NCI-H774 (cell line): ENCODE results near the gene PLPP3.

Source experiments
- DNase-seq: peaks from one replicate; lab custom pipeline; 2025; lab: John Stamatoyannopoulos, UW

PLPP3 gene

GRCh38 chr1:56495538-56495937 lies 83.8 kb downstream of the PLPP3 start:
- DNase-seq, result no peak

DNA sequence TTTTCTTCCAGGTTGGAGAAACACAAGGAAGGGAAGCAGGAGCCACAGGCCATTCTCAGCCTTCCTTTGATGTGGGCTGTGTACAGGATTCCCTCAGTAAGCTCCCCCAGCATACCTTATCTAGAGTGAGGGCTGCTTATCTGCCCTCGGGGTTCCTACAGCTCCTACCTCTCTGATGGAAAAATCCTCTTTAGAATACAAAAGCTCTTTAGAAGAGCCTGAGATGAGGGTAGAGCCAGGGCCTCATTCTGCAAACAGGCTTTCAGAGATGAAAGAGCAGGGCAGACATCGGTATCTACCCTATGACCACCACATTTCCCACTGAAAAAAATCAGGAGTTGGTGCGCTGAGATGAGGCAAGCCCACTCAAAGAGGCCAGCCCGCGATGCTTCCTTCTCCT lies 85.1 kb downstream of the PLPP3 start:
- DNase-seq, result no peak

- DNase-seq, result no peak
These were observed 85.5 kb downstream of the PLPP3 start for GRCh38 chr1:56493826-56494225.

GRCh38 chr1:56491441-56491840 lies 87.9 kb downstream of the PLPP3 start:
- DNase-seq, result no peak

DNA sequence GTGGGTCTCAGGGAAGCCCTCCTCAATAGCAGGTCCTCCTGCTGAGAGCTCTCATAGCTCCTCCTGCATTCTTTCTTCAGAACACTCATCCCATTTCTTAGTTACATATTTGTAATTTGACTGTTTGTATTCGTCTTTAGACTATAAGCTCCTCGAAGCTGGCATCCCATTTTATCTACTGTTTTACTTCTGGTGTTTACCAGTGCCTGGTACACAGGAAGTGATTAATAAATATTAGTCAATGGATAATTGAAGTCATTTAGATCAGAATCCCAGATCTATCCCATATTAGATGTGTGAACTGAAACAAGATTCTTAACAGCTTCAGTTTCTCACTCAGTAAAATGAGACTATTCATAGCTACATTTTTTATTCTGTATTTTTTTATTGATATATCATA lies 88.7 kb downstream of the PLPP3 start:
- no peak for DNase-seq

GRCh38 chr1:56489695-56490094 lies 89.7 kb downstream of the PLPP3 start:
- DNase-seq, result no peak

DNA sequence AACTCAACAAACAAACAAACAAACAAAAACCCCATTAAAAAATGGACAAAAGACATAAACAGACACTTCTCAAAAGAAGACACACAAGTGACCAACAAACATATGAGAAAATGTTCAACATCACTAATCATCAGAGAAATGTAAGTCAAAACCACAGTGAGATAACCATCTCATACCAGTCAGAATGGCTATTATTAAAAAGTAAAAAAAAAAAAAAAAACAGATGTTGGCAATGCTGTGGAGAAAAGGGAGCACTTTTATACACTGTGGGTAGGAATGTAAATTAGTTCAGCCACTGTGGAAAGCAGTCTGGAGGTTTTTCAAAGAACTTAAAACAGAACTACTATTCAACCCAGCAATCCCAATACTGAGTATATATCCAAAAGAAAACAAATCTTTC lies 94.7 kb downstream of the PLPP3 start:
- DNase-seq, result no peak

- DNase-seq, result no peak
These were observed 96.3 kb downstream of the PLPP3 start for GRCh38 chr1:56483104-56483503.

DNA sequence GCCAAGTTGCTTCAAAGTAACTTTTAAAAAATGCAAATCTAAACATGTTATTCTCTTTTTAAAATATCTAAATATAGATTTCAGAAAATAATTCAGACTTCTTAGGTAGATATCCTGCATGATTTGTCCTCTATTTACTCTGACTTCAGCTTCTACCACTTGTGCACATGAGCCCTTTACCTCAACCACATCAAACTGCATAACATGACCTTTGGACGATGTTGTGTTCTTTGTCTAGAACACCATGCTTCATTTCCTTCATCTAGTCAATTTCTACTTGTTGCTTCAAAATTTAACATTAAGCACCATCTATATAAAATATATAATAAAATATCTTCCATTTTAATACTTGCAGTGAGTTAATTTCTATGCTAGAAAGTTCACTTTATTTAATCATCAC lies 96.9 kb downstream of the PLPP3 start:
- DNase-seq, result no peak

GRCh38 chr1:56481140-56481694 lies 98.1 kb downstream of the PLPP3 start:
- DNase-seq, result no peak

DNA sequence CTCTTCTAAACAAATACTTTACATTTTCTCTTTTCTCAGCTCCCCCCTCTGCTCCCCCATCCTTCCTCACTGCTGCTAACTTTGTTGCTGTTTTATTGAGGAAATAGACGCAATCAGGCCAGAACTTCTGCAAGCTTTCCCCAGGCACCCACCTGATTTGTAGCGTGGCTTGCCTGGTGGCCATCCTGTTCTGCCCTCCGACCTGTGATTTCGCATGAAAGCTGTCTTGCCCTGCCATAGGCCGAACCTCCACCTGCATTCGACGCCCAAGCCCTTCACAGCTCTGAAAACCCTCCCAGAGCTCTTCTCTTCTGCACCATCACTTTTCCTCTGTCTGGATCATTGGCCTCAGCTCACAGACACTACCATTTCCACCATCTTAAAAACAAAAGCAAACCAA lies 100.6 kb downstream of the PLPP3 start:
- no peak for DNase-seq

DNA sequence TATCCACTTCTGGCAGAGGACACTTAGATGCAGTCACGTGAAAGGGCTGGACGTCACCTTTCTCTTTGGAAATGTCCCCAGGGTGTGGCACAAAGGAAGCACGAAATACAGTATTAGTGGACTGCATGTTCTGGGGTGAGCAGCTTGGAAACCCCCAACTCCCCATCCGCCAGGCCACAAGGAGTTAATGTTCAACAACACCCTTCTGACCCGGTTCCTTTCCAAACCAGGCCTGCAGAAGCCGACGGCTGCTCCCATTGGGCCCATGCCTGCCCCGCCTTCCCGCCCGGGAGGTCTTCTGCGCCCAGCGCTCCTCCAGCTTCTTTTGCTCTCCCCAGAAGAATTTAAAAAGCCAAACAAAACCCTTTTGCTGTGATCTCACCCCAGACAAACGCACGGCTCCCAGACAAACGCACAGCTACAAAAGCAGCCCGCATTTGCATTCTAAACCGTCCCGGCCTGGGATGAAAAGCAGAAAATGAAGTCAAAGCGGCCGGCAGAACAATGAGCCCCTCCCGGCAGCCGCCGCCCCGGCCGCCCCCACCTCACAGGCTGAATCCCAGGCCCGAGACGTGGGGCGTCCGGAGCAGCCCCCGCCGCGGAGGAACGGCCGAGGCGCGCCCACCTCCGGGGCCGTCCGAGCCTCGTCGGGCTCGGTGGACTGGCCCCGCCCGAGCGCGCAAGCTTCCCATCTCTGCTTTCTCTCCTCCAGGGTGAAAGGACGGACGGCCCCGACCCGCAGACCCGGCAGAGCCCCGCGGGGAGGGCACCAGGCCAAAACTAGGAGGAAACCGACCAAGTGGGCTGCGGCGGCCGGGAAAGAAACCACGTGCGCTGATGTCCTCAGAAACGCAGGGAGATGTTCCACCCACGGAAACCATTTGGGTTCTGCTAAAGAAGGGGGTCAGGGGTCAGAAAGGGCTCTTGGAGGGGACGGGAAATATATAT lies 101.9 kb downstream of the PLPP3 start:
- DNase-seq, result peak; percentile 13

GRCh38 chr1:56473582-56474270 lies 105.6 kb downstream of the PLPP3 start:
- DNase-seq, result no peak

GRCh38 chr1:56472860-56473259 lies 106.5 kb downstream of the PLPP3 start:
- DNase-seq, result no peak

GRCh38 chr1:56469640-56470371 lies 109.6 kb downstream of the PLPP3 start:
- DNase-seq, result no peak

DNA sequence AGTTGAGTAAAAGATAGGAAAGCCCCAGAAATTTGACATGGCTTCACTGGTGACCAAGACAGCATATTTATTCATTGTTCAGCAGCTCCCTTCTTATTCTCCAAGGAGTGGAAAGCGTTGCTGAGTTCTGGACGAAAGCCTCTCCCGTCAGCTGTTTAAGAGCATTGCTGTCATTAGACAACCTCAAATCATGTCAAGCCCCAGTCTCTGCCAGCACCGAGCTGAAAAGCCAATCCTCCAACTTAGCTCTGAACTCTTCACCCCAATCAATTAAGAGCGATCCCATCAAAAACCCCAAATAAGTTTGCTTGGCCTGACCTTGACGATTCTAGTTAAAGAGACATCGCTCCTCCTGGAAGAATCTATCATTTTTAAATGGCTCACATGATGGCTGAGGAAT lies 110.8 kb downstream of the PLPP3 start:
- no peak for DNase-seq

DNA sequence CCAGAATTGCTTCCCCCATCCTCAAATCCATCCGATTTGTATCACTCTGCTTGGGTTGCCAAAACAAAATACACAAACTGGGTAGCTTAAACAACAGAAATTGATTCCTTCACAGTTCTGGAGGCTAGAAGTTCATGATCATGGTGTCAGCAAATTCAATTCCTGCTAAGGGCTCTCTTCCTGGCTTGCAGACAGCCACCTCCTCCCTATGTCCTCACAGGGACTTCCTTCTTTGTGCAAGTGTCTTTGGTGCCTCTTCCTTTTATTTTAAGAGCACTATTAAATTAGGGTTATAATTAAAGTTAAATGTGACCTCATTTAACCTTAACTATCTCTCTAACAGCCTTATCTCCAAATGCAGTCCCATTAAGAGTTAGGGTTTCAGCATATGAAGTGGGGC lies 112.8 kb downstream of the PLPP3 start:
- no peak for DNase-seq

DNA sequence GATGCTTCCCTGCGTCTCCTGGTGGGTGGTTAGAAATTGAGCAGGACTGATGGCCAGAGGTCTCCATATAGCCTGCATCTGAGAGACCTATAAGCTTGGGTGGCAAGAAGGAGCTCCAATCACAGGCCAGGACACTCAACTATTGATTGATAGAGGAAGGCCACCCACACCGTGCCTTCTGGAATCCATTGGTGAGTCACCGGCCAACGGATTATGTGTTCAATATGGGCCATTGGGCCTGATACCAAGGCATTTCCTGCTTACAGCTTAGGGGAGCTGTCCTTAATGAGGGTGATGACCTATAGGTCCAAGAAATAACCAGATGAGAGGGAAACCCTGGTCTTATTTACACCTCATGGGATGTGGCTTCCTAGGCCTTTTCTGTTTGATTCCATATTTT lies 115.1 kb downstream of the PLPP3 start:
- DNase-seq, result no peak

GRCh38 chr1:56463376-56463775 lies 116.0 kb downstream of the PLPP3 start:
- no peak for DNase-seq

GRCh38 chr1:56462209-56462608 lies 117.2 kb downstream of the PLPP3 start:
- no peak for DNase-seq

- no peak for DNase-seq
These were observed 117.9 kb downstream of the PLPP3 start for GRCh38 chr1:56461158-56462127.
